ENCODE data around the gene ADGRL2.
A peak's percentile ranks its signal among the peaks of the same experiment; 100 is the strongest.

Gene ADGRL2

DNA sequence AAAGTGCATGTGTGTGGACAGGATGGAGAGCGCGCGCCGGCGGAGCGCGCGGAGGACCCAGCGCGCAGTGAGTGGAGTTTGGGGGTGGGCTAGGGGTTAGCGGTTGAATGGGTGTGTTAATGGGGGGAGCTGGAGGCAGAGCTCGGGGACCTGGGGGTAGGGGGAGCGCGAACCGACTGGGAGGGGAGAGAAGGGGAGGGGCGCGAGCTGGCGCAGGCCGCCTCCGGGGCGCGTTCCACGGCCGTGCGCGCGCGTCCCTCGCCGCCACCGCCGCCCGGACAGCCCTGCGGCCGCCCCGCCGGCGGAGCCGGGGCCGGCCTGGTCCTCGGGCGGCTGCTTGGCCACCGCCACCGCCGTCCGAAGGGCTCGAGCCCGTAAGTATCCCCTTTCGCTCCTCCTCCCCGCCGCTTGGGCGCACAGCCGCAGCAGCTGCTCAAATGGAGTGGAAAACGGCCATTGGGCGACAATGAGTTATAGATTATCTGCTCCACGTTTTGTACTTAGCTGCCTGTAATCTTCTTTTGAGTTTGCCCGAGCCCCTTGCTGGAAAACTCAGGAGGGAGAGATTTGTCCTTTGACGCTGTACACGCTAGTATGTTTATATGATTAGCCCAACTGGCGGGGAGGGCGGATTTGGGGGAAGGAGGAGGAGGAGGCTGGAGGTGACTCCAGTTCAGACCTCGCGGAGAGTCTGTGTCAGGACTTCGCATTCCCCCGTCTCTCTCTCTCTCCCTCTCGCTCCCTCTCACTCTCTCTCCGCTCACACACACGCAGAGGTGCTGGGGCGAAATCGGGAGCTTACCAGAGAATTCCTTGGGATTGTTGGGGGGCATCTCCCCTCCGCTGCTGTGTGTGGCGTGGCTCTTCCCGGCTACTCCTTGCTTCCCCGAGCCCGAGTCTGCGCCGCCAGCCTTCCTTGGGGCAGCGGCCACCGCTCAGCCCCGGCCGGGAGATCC lies at the start of gene ADGRL2:
Gene ADGRL2 (plus strand): TSS at position 240 of the 956 bp plus-strand sequence. CDS start 36,051 bp downstream, outside the sequence.
- DNase-seq (ENCODE audit: low read depth, low spot score) = peak; percentile 65

DNA sequence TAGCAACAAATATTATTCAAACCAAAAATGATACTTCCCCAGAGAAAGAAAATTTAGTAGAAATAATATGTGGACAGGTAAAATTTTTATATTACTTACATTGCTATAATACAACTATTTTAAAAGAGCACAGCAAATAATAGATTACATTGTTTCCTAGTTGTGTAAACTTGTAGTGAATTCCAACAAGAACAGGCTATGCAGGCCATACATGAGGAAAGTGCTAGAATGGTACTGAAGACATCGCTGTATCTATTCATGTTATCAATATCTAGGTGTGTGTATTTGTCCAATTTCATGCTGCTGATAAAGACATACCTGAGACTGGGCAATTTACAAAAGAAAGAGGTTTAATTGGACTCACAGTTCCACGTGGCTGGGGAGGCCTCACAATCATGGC lies 47.9 kb upstream of the ADGRL2 start:
- no peak for DNase-seq (ENCODE audit: low read depth, low spot score)

DNA sequence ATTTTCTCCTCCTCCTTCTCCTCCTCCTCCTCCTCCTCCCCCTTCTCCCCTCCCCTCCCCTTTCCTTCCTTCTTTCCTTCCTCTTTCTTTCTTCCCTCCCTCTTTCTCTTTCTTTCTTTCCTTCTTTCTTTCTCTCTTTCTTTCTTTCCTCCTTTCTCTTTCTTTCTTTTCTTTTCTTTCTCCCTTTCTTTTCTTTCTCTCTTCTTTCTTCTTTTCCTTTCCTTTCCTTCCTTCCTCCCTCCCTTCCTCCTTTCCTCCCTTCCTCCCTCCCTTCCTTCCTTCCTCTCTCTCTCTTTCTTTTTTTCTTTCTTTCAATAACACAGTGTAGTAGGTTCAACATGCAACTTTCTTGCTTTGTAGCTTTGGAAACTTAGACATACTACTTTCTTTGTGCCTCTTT lies 46.3 kb upstream of the ADGRL2 start:
- DNase-seq (ENCODE audit: low read depth, low spot score) = no peak

DNA sequence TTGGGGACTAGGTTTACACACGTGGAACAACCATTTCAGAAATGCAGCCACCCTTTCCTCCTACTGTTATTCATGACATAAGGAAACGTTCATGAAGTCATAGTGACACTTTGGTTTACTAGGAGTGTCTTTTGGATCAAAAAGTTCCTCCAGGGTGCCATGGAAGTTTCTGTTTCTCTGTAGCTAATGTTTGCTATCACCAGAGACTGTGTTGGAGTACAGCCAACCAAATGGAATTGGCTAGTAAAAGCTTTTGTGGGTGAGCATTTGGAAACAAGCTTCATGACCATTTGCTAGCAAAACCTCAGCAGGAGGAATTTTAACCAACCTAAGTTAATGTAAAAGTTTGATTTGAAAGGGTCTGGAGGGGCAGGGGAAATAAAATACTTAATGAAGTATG lies 43.9 kb upstream of the ADGRL2 start:
- DNase-seq (ENCODE audit: low read depth, low spot score) = peak; percentile 10

DNA sequence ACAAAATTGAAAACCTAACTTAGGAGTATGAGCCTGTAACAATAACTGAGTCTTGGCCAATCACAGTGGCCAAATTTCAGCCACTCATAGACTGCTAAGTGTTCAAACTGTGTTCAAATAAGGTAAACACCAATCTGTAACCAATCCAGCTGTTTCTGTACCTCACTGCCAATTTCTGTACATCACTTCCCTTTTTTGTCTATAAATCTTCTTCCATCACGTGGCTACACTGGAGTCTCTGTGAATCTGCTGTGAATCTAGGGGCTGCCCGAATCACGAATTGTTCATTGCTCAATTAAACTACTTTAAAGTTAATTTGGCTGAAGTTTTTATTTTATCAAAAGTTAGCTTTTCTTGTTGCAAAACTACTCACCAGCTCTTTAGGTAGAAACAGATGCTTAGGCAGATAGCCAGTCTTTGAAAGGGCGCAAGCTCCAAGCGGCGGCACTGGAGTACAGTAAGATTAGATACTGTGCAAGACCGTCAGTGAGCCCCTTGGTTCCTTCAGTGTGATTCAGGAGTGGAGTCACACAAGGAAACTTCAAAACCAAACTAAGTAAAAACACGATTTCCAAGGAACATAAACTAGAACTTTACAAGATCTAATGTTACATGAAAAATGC lies 43.2 kb upstream of the ADGRL2 start:
- DNase-seq (ENCODE audit: low read depth, low spot score) = no peak

DNA sequence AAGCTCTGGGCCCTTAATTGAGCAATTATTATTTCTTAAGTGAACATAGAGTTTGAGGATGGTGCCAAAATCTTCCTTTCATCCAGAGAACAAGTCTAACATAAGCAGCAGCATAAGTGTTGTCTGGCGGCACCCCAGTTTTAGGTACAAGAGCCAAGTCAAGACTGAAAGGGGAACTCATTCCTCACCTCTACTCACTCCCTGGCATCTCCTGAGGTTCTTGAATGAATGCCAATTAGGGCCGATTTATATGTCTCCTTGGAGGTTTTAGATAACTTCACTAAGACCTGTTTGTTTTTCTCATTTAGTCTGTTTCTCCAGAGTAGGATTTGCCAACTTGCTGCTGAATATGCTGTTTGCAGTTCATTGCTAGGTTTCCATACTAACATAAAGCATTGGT lies 42.6 kb upstream of the ADGRL2 start:
- DNase-seq (ENCODE audit: low read depth, low spot score) = no peak

DNA sequence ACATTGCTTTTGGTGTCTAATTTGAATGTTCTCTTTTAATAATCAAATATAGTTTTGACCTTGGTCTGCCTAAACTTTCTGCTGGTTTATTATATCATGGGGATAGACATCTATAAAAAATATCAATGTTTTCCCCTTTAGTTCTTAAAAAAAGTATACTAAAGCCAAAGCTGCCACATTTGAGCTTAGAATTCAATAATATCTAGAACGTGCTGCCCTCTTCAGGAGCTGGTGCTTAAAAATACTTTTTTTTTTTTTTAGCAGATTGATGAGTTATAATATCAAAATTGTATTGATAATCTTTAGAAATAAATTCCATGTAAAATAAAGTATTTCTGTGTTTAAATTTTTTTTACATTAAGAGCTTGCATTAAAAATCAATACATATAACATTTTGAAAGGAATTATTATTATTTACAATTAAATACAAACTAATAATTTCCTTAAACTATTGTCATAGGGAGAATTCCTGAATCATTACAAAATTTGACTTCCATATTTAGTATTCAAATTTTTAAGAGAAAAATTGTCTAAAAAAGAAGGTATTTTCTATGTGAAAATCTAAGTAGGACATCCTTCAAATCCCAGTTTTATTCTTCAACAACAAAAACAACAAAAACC lies 40.1 kb upstream of the ADGRL2 start:
- peak; percentile 6 for DNase-seq (ENCODE audit: low read depth, low spot score)

DNA sequence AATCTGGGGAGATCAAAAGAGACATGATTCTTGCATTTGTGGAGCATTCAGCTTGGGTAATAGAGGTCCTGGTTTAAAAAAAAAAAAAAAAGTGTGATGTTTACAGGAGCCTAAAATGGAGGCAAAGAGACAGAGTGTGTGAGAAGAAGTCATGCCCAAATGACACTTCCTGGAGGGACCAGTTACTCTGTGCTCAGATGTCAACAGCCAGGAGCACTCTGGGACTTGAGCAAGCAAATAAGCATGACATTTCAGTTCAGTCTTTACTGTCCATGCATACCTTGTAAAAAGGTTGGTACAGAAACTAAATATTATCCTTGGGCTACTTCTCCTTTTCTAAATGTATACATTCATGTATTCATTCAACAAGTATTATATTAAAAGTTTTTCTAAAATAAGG lies 25.2 kb upstream of the ADGRL2 start:
- DNase-seq (ENCODE audit: low read depth, low spot score) = no peak

DNA sequence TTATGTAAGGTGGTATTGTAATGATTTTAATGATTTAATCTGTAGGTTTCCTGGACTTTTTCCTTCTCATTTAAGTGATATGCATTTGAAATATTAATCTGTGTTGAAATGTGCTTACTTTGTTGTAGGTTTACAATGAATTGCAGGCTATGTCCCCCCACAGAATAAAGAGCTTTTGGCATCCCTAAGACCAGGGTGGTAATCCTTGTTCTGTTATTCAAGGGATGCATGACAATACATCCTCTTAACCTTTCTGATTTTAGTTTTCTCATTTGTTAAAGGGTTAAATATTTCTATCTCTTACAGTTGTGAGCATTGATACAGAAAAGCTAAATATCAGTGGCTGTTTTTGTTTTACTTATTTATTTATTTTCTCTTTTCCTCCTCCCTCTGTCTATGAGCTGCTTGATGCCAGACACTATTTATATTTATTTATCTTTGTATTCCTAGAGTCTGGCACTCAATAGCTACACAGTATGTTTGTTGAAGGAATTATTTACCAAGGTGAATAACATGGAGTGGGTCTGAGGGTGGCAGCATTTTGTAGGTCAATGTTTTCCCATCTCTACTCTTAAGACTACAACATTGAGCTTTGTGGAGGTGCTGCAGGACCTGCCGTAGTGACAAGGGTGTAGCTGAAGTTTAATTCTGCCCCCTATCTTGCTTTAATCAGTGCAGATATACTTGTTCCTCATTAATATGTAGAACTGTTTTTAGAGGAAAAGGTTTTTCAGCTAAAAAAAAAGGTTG lies 19.9 kb upstream of the ADGRL2 start:
- no peak for DNase-seq (ENCODE audit: low read depth, low spot score)

DNA sequence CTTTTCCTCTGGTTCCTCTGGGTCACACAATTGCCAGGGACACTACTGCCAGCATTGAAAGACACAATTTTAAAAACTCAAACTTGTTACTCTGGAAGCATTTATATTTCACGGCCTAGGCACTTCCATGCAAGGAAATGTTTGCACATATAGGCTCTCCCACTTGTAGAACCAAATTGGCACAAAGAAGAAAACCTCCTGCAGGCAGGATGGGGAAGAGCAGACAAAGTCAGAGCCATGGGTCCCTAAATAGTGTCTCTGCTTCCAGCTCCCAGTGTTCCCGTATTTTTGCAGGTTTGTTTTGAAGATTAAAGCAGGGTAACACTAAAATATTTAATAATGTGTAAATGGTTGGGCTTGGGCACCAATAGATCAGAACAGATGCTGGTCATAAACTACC lies 19.0 kb upstream of the ADGRL2 start:
- DNase-seq (ENCODE audit: low read depth, low spot score) = no peak

DNA sequence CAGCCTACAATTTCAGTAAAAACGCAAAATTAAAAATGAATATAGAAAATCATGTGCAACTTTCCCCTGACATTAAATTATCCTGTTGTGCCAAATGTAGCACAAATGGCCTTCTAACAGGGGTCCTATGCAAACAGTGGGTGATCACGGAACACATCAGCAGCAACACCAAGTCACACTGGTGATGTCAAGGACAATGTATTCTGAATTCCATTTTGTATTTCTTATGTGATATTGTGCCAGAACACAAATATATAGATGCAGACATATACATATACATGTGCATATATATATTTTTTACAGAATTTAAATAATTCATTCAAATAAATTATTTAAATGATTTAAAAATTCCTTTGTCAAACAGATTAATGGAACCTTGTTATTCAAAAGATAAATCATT lies 8.6 kb upstream of the ADGRL2 start:
- no peak for DNase-seq (ENCODE audit: low read depth, low spot score)

DNA sequence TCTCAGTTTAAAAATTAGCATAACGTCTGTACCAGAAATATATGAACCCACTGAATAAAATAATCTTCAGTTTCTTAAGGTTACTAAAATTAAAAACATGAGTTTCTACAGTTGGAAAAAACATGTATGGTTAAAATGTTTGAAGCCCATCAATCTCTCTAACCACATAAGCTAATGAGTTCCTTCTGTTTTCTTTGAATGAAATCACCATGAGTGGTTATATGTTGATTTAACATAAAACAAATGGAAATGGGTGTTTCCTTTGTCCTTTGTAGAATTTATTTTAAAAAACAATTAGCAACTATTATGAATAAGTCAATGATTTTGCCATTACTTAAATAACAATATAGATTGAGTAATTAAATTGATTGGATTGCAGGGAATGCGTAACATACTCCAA lies 3.0 kb upstream of the ADGRL2 start:
- DNase-seq (ENCODE audit: low read depth, low spot score) = no peak

DNA sequence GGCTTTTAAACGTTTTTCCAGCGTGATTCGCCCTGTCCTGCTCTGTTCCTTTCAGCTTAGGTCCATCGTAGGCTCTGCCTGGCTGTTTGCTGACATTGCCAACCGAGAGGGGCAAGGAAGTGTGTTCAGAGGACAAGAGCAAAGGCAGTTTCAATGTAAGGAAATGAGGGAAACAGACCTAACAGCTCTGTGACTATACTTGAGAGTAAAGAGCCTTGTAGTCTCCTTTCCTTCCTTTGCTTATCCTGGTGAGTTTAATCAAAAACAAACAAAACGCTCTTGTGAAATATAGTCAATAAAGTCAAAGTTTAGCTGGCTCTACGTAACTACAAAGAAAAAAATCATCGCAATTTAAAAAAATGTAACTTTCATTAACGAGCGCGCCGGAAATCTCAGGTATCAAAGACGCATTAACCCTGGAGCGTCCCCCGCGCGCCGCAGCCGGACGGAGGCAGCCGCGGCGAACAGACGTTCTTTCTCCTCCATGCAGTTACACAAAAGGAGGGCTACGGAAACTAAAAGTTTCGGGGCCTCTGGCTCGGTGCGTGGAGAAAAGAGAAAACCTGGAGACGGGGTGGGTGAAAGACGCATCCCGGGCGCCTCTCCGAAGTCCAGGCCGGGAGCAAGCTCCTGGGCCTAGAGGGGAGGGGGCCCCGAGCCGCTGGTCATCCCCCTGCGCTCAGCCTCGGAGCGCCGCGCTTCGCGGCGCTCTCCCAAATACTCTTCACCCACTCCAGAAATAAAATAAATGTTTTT lies 617 bp upstream of the ADGRL2 start:
- DNase-seq (ENCODE audit: low read depth, low spot score) = no peak

DNA sequence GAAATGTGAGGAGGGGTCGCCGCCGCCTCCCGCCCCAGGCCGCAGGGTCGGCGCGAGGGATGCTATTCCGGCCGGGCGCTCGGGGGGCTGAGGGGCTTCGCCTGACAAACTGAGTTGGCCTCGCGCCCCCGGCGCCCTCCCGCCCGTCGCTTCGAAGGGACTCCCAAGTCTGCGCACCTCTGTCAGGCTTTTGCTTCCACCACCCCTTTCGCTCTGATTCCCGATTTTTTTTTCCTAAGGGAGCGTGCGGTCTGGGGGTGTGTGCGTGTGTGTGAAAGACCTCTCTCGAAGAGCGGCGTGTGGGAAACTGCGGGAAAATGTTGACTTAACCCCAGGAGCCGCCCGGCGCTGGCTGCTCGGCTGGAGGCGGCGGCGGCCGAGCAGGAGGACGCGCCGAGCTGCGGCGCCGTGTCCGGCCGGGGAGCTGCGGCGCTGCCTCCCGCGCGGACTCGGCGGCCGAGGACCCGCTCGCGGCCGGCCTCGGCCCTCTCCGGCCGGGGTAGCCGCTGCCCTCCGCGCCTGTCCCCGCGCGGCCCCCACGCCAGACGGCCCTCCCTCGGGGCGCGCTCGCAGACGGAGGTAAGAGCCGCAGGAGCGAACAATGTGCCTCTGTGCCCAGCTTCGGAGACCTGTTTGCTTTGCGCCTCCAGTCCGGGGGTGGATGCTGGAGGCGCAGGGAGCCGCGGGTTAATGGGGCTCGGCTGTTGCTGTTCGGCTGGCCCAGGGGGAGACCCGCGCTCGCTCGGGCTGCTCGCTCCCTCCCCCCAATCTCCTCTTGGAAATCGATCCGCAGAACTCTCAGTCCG lies 1.1 kb downstream of the ADGRL2 start:
- no peak for DNase-seq (ENCODE audit: low read depth, low spot score)

DNA sequence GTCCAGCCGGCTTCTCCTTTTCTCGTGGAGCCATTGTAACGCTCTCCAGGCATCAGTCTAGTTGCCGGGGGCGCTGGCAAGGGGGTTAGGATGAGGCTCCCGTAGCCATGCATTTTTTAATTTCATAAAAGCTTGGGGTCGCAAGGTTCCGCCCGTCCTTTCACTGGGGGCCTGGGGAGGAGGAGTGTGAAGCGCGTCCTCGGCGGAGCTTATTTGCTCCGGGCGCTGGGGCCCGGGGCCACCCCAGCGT lies 1.6 kb downstream of the ADGRL2 start:
- DNase-seq (ENCODE audit: low read depth, low spot score) = no peak

DNA sequence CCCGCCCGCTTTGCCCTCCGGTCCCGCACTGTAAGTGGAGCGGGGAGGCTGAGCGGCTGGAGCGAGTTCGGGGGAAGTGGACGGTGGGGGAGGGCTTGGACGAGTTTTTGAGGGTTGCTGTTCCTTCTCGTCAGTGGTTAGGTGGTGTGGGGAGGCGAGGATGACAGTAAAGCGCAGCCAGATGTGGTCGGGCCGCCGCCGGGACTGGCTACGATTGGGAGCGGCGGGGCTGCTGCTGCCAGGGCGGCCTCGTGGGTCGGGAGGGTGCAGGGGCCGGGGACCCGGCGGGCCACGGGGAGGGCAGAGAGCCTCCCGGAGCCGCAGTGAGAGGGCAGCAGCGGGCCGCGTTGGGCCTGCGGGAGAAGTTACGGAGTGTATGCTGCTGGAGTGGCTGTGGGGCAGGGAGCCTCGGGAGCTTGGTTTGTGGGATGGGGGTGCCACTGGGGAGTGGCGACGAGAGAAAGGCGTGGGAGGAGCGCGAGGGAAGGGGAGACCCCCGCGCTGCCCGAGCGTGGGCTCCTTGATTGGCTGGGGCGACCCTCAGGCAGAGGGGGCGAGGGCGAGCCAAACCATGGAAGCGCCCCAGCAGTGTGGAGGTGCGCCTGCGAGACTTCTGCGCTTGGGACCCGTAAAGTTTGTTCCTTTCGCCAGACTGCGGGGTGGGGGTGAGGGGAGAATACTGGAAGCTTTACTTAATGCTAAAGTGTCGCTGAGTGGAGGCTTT lies 2.1 kb downstream of the ADGRL2 start:
- DNase-seq (ENCODE audit: low read depth, low spot score) = no peak

DNA sequence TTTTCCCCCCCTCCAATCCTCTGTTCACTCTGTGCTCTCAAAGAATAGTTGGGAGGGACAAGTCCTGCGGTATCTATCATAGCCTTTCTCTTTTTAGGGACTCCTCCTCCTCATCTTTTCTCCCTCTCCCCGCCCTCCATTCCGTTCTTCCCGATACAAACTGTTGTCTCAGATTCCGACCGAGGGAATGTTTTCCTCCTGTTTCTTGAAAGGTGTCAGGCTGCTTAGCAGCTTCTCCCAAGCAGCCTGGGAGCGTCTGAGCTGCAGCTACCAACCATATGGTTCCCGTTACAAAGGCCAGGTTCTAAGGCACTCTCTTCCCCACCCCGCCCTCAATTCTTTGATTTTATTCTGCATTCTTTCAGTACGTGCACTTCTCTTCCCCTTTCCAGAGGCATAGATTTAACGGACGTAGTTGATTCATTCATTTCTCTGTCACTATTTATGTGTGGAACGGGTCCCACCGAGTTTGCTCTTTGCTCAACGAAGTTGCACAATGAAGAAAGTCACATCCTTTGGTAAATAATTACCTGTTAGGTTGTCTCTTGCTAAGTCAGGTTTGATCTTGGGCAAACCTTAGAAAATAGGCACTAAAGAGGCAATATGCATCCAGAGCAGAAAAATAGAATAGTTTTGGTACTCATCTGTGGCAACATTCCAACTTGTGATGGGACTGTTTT lies 2.8 kb downstream of the ADGRL2 start:
- no peak for DNase-seq (ENCODE audit: low read depth, low spot score)

DNA sequence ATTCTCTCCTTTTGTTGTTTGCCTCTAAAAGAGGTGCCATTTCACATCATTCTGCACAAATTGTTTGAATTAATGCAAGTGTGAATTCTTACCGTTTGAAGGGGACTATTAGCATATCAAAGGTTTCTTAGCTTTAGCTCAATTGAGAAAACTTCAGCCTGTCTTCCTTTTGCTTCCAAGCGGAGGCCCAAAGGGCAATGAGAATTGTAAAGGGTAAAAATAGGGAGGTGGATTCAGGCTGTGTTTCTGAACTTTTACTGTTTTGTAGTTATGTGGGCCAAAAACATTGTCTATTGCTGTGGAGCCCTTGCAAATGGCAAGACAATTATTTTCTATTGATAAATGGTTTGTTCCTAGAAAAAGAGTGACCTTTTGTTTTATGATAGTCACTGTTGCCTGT lies 3.6 kb downstream of the ADGRL2 start:
- DNase-seq (ENCODE audit: low read depth, low spot score) = no peak

Measured in smooth muscle cell of the brain vasculature (primary cell).